H9 (cell line): ENCODE measurements around the gene RANBP17. TPM values are rescaled to one million over a fixed set of nuclear protein-coding genes. Genes with fewer than 3 reads are reported as not detected.
A peak's percentile ranks its signal among the peaks of the same experiment; 100 is the strongest.

Source experiments
- DNase-seq: peaks from one replicate; pipeline ENCODE4 v3.0.0-alpha.2; 2017
- H2AFZ ChIP-seq: one replicate; pipeline ENCODE4 v1.6.1; 2013; ENCODE audit warnings: mild to moderate bottlenecking, low read length, control low read depth, moderate library complexity
- H2AK5ac ChIP-seq: 2 replicates; pipeline ENCODE4 v1.6.1; 2013; ENCODE audit warnings: low read length, control low read depth, mixed read lengths; ENCODE audit not compliant: insufficient read length
- H2BK120ac ChIP-seq: one replicate; pipeline ENCODE4 v1.6.1; 2013; ENCODE audit warnings: low read depth, mild to moderate bottlenecking, low read length, control low read depth, inconsistent platforms; ENCODE audit not compliant: poor library complexity, severe bottlenecking
- H2BK12ac ChIP-seq: 2 replicates; pipeline ENCODE4 v1.6.1; 2013; ENCODE audit warnings: low read length, control low read depth, mixed read lengths, low read depth; ENCODE audit not compliant: insufficient read length
- H2BK15ac ChIP-seq: 2 replicates; pipeline ENCODE4 v1.6.1; 2013; ENCODE audit warnings: low read depth, low read length, control low read depth
- H2BK20ac ChIP-seq: one replicate; pipeline ENCODE4 v1.6.1; 2013; ENCODE audit warnings: low read depth, mild to moderate bottlenecking, low read length, control low read depth, inconsistent platforms; ENCODE audit not compliant: poor library complexity, severe bottlenecking
- H2BK5ac ChIP-seq: 2 replicates; pipeline ENCODE4 v1.6.1; 2013; ENCODE audit warnings: low read length, control low read depth, mixed read lengths; ENCODE audit not compliant: insufficient read length
- H3K14ac ChIP-seq: 2 replicates; pipeline ENCODE4 v1.6.1; 2013; ENCODE audit warnings: low read length, control low read depth; ENCODE audit not compliant: insufficient read depth
- H3K18ac ChIP-seq: 2 replicates; pipeline ENCODE4 v1.6.1; 2013; ENCODE audit warnings: low read depth, mild to moderate bottlenecking, mixed read lengths, low read length, control low read depth; ENCODE audit not compliant: insufficient read length
- H3K23ac ChIP-seq: 2 replicates; pipeline ENCODE4 v1.6.1; 2013; ENCODE audit warnings: low read length, control low read depth, mixed read lengths, low read depth; ENCODE audit not compliant: insufficient read length
- H3K23me2 ChIP-seq: 2 replicates; pipeline ENCODE4 v1.6.1; 2013; ENCODE audit warnings: low read depth, mild to moderate bottlenecking, mixed read lengths, low read length, control low read depth; ENCODE audit not compliant: insufficient read length, poor library complexity, severe bottlenecking
- H3K27ac ChIP-seq: 2 replicates; pipeline ENCODE4 v1.5.1; 2013; ENCODE audit warnings: low read length, control low read depth, mixed read lengths, low read depth; ENCODE audit not compliant: insufficient read length
- H3K27me3 ChIP-seq: 2 replicates; pipeline ENCODE4 v1.6.1; 2013; ENCODE audit warnings: low read length, control low read depth, inconsistent platforms; ENCODE audit not compliant: insufficient read depth
- H3K4ac ChIP-seq: 2 replicates; pipeline ENCODE4 v1.6.1; 2013; ENCODE audit warnings: low read depth, mild to moderate bottlenecking, control low read depth, inconsistent platforms, low read length, moderate library complexity
- H3K4me1 ChIP-seq: 2 replicates; pipeline ENCODE4 v1.6.1; 2013; ENCODE audit warnings: low read length, control low read depth, inconsistent platforms; ENCODE audit not compliant: insufficient read depth
- H3K4me2 ChIP-seq: 2 replicates; pipeline ENCODE4 v1.6.1; 2013; ENCODE audit warnings: low read length, control low read depth, mixed read lengths; ENCODE audit not compliant: insufficient read length, insufficient read depth
- H3K56ac ChIP-seq: 2 replicates; pipeline ENCODE4 v1.6.1; 2013; ENCODE audit warnings: low read depth, mild to moderate bottlenecking, mixed read lengths, low read length, control low read depth; ENCODE audit not compliant: insufficient read length
- H3K79me1 ChIP-seq: 2 replicates; pipeline ENCODE4 v1.6.1; 2013; ENCODE audit warnings: low read depth, mild to moderate bottlenecking, moderate library complexity, low read length, control low read depth, inconsistent platforms; ENCODE audit not compliant: insufficient read depth, poor library complexity, severe bottlenecking
- H3K79me2 ChIP-seq: 2 replicates; pipeline ENCODE4 v1.6.1; 2013; ENCODE audit warnings: low read length, control low read depth, inconsistent platforms; ENCODE audit not compliant: insufficient read depth
- H3K9ac ChIP-seq: 2 replicates; pipeline ENCODE4 v1.6.1; 2013; ENCODE audit warnings: low read length, control low read depth, mixed read lengths; ENCODE audit not compliant: insufficient read length; ENCODE audit errors: extremely low read depth
- H3K9me3 ChIP-seq: one replicate; pipeline ENCODE4 v1.6.1; 2013; ENCODE audit warnings: low read depth, low read length, inconsistent platforms; ENCODE audit not compliant: control insufficient read depth
- H3T11ph ChIP-seq: one replicate; pipeline ENCODE4 v1.6.1; 2013; ENCODE audit warnings: mild to moderate bottlenecking, low read length, control low read depth, inconsistent platforms
- H4K20me1 ChIP-seq: one replicate; pipeline ENCODE4 v1.6.1; 2013; ENCODE audit not compliant: control insufficient read depth, insufficient read length, insufficient read depth
- H4K5ac ChIP-seq: 2 replicates; pipeline ENCODE4 v1.6.1; 2013; ENCODE audit warnings: low read depth, mild to moderate bottlenecking, mixed read lengths, low read length, control low read depth; ENCODE audit not compliant: insufficient read length
- H4K8ac ChIP-seq: replicated peaks from 2 replicates; pipeline ENCODE4 v1.6.1; 2013; ENCODE audit warnings: low read length, control low read depth, mixed read lengths, low read depth; ENCODE audit not compliant: insufficient read length
- H4K91ac ChIP-seq: 2 replicates; pipeline ENCODE4 v1.6.1; 2013; ENCODE audit warnings: low read depth, mild to moderate bottlenecking, moderate library complexity, mixed read lengths, low read length, control low read depth; ENCODE audit not compliant: insufficient read length
- H3K27ac Mint-ChIP-seq, 3 experiments: 2 replicates in 2 of 3; 3 replicates in 1 of 3; pipeline ENCODE4 v1.8.0; 2020 to 2021; ENCODE audit warnings: mixed read lengths in 3 of 3, mild to moderate bottlenecking in 1 of 3, moderate library complexity in 1 of 3
- H3K27me3 Mint-ChIP-seq: 2 replicates; pipeline ENCODE4 v1.8.0; 2021; ENCODE audit warnings: low read depth, mild to moderate bottlenecking, moderate library complexity, mixed read lengths
- H3K36me3 Mint-ChIP-seq, 3 experiments: 2 replicates in 2 of 3; 3 replicates in 1 of 3; pipeline ENCODE4 v1.8.0; 2020 to 2021; ENCODE audit warnings: low read depth in 3 of 3, mixed read lengths in 3 of 3; ENCODE audit not compliant: insufficient read depth in 1 of 3
- H3K4me1 Mint-ChIP-seq, 2 experiments: 2 replicates each; pipeline ENCODE4 v1.8.0; 2020; ENCODE audit warnings: mixed read lengths in 2 of 2
- H3K4me3 Mint-ChIP-seq, 2 experiments: 2 replicates in 1 of 2; 3 replicates in 1 of 2; pipeline ENCODE4 v1.8.0; 2020 to 2021; ENCODE audit warnings: mild to moderate bottlenecking in 2 of 2, mixed read lengths in 2 of 2, moderate library complexity in 1 of 2
- H3K9me3 Mint-ChIP-seq, 2 experiments: 2 replicates in 1 of 2; 3 replicates in 1 of 2; pipeline ENCODE4 v1.8.0; 2020; ENCODE audit warnings: mild to moderate bottlenecking in 2 of 2, mixed read lengths in 2 of 2, moderate library complexity in 1 of 2
- WGBS: extraction: QIAGEN DNeasy Blood & Tissue Kit; methylation state at CpG from one replicate; pipeline ENCODE4 v1.1.7; 2013; ENCODE audit warnings: missing lambda C conversion rate, low lambda C conversion rate, mixed read lengths; ENCODE audit not compliant: insufficient read length; ENCODE audit errors: extremely low coverage; 5-methylcytosine and 5-hydroxymethylcytosine counted together
- total RNA-seq: library from RNA; stranded (reverse); gene quantifications from 2 replicates; pipeline ENCODE4 v1.2.1, GENCODE V29; 2021
- TF ChIP-seq, protein P1 (sequence below): fragments of 200-600 bp; sonication (generic); conservative IDR thresholded peaks from 3 replicates; pipeline ENCODE4 v1.8.0; 2021; ENCODE audit warnings: antibody characterized with exemption, mild to moderate bottlenecking

RANBP17 gene
- total RNA-seq, 1 experiment from 2014 or later, result 16.5 TPM

DNA sequence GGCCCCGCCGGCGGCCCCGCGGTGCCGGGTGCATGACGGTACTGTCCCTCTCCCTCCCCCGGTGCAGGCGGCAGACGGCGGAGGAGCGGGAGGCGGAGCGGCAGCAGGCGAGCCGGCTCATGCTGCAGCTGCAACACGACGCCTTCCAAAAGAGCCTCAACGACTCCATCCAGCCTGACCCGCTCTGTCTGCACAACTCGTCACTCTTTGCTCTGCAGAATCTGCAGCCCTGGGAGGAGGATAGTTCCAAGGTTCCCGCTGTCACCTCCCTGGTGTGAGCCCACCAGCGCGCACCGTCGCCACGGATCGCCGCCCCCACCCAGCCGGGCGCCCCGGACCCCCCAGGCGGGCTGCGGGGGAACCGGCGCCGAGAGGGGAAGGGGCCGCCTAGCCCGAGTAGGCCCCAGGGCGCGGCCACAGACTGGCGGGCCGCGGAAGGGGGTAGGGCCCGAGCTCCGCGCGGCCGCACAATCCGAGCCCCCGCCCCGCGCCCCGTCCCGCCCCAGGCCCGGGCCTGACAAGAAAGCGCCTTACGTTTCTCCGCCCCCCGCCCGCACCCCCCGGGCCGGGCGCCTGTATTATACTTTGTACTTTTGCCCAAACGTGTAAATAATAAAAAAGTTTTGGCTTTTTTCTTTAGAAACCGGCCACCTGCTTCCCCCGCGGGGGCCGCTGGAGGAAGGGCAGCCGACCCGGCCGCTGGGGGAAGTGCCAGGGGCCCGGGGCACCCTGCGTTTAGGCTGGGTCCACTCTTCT is 449.7 kb downstream of the RANBP17 start:
- Histone ChIP-seq H2BK120ac (no peak overlapping the region), H3K9ac (no peak overlapping the region), H2AK5ac (no peak overlapping the region), H3K23me2 (peaks cover 10% of the 10 kb centered on the region), H3K79me2 (no peaks in the 10 kb centered on the region), H3K79me1 (no peaks in the 10 kb centered on the region), H3K14ac (no peak overlapping the region), H3K56ac (no peak overlapping the region), H4K5ac (no peak overlapping the region), H3K18ac (no peak overlapping the region), H3K23ac (no peak overlapping the region), H4K20me1 (no peaks in the 10 kb centered on the region), H2BK15ac (no peak overlapping the region), H4K8ac (no peak overlapping the region), H3T11ph (no peak overlapping the region), H3K4me1 (no peaks in the 10 kb centered on the region), H2BK5ac (no peak overlapping the region), H4K91ac (no peak overlapping the region), H3K9me3 (no peaks in the 10 kb centered on the region), H3K4me2 (peak overlapping the region; percentile 60), H2BK20ac (no peak overlapping the region), H3K27me3 (peaks cover 95% of the 10 kb centered on the region), H2BK12ac (no peak overlapping the region), H2AFZ (no peak overlapping the region), H3K4ac (no peak overlapping the region), H3K27ac (no peak overlapping the region)
- Mint-ChIP-seq H3K4me1 (peaks cover 18 to 54% of the 10 kb centered on the region in 2 experiments), H3K36me3 (peaks cover 0 to 1% (median 0%) of the 10 kb centered on the region in 3 experiments; a peak in 1 of 7 replicates), H3K27me3 (peaks cover 98% of the 10 kb centered on the region), H3K4me3 (peak overlapping the region; percentile 44 to 74), H3K9me3 (peaks cover 5 to 11% of the 10 kb centered on the region in 2 experiments; a peak in 4 of 5 replicates), H3K27ac (no peak overlapping the region)
- no CpG with 5 or more reads among the region's 74 CpGs for WGBS
- peak; percentile 78 for DNase-seq
- TF ChIP-seq, protein P1, sequence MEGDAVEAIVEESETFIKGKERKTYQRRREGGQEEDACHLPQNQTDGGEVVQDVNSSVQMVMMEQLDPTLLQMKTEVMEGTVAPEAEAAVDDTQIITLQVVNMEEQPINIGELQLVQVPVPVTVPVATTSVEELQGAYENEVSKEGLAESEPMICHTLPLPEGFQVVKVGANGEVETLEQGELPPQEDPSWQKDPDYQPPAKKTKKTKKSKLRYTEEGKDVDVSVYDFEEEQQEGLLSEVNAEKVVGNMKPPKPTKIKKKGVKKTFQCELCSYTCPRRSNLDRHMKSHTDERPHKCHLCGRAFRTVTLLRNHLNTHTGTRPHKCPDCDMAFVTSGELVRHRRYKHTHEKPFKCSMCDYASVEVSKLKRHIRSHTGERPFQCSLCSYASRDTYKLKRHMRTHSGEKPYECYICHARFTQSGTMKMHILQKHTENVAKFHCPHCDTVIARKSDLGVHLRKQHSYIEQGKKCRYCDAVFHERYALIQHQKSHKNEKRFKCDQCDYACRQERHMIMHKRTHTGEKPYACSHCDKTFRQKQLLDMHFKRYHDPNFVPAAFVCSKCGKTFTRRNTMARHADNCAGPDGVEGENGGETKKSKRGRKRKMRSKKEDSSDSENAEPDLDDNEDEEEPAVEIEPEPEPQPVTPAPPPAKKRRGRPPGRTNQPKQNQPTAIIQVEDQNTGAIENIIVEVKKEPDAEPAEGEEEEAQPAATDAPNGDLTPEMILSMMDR, result no peak
